CD14-positive monocyte (primary cell): ENCODE measurements around the gene ABCC3. TPM values are rescaled to one million over a fixed set of nuclear protein-coding genes. Genes with fewer than 3 reads are reported as not detected.

Source experiments
- DNase-seq, 3 donors: peaks; one replicate each; pipeline ENCODE4 v3.0.0-alpha.2; 2011 to 2022
- H2AFZ ChIP-seq: 2 replicates; pipeline ENCODE4 v1.6.0; 2012; ENCODE audit warnings: mild to moderate bottlenecking, low read depth, low read length, inconsistent platforms; ENCODE audit not compliant: insufficient read depth, poor library complexity, severe bottlenecking
- H3K27ac ChIP-seq, 2 donors: 1 replicate in 1 of 2; 2 replicates in 1 of 2; pipeline ENCODE4 v1.5.1; 2012 to 2013; ENCODE audit warnings: low read length in 2 of 2, control low read depth in 1 of 2, inconsistent platforms in 1 of 2, low read depth in 1 of 2, mild to moderate bottlenecking in 1 of 2
- H3K27me3 ChIP-seq, 2 donors: one replicate each; pipeline versions ENCODE4 v1.6.0 to v1.6.1; 2011 to 2013; ENCODE audit warnings: low read length in 2 of 2; ENCODE audit not compliant: control insufficient read depth in 2 of 2, insufficient read depth in 2 of 2
- H3K36me3 ChIP-seq, 2 donors: replicated peaks in 1 of 2; 1 replicate in 1 of 2; 2 replicates in 1 of 2; pipeline versions ENCODE4 v1.5.1 to v1.6.1; 2012 to 2013; ENCODE audit warnings: low read length in 2 of 2, control low read depth in 1 of 2, inconsistent platforms in 1 of 2, mild to moderate bottlenecking in 1 of 2; ENCODE audit not compliant: insufficient read depth in 2 of 2, control insufficient read depth in 1 of 2
- H3K4me1 ChIP-seq, 2 donors: 1 replicate in 1 of 2; 2 replicates in 1 of 2; pipeline versions ENCODE4 v1.5.1 to v1.6.1; 2012 to 2013; ENCODE audit warnings: low read length in 2 of 2, control low read depth in 1 of 2, inconsistent platforms in 1 of 2, mild to moderate bottlenecking in 1 of 2, moderate library complexity in 1 of 2; ENCODE audit not compliant: insufficient read depth in 2 of 2, control insufficient read depth in 1 of 2
- H3K4me2 ChIP-seq: replicated peaks from 2 replicates; pipeline ENCODE3; 2012; ENCODE audit warnings: low read length, moderate library complexity, mild to moderate bottlenecking; ENCODE audit not compliant: poor library complexity, severe bottlenecking; ENCODE audit errors: extremely low read depth
- H3K4me3 ChIP-seq, 3 experiments: fragments of 200-600 bp in 1 of 3; sonication (generic) in 1 of 3; replicated peaks in 1 of 3; 1 replicate in 2 of 3; 2 replicates in 1 of 3; pipeline ENCODE4 v1.5.1; 2011 to 2013; ENCODE audit warnings: low read length in 3 of 3, mild to moderate bottlenecking in 3 of 3, control low read depth in 2 of 3, low read depth in 2 of 3, inconsistent platforms in 1 of 3, moderate library complexity in 1 of 3
- H3K79me2 ChIP-seq: 2 replicates; pipeline ENCODE4 v1.6.0; 2012; ENCODE audit warnings: mild to moderate bottlenecking, control low read depth, inconsistent platforms, low read length, moderate library complexity; ENCODE audit not compliant: insufficient read depth
- H3K9ac ChIP-seq: 2 replicates; pipeline ENCODE4 v1.6.0; 2017; ENCODE audit warnings: low read length, mild to moderate bottlenecking; ENCODE audit not compliant: insufficient read depth, poor library complexity, severe bottlenecking
- H3K9me3 ChIP-seq, 2 donors: replicated peaks in 1 of 2; 1 replicate in 1 of 2; 2 replicates in 1 of 2; pipeline versions ENCODE4 v1.5.1 to v1.6.1; 2012 to 2013; ENCODE audit warnings: low read length in 2 of 2, control low read depth in 1 of 2; ENCODE audit not compliant: control insufficient read depth in 1 of 2, insufficient read depth in 1 of 2
- H4K20me1 ChIP-seq: 2 replicates; pipeline ENCODE4 v1.6.0; 2012; ENCODE audit warnings: mild to moderate bottlenecking, low read length, control low read depth, moderate library complexity; ENCODE audit not compliant: insufficient read depth
- H3K27ac Mint-ChIP-seq, 7 donors: one replicate each; pipeline ENCODE4 v1.8.0; 2020; ENCODE audit warnings: mild to moderate bottlenecking in 7 of 7, mixed read lengths in 7 of 7, moderate library complexity in 6 of 7, inconsistent platforms in 2 of 7
- H3K27me3 Mint-ChIP-seq, 3 donors: one replicate each; pipeline ENCODE4 v1.8.0; 2021 to 2022; ENCODE audit warnings: low read depth in 3 of 3, mild to moderate bottlenecking in 3 of 3, mixed read lengths in 3 of 3, moderate library complexity in 3 of 3, inconsistent platforms in 1 of 3
- H3K36me3 Mint-ChIP-seq, 2 donors: one replicate each; pipeline ENCODE4 v1.8.0; 2020; ENCODE audit warnings: mixed read lengths in 2 of 2, inconsistent platforms in 1 of 2, mild to moderate bottlenecking in 1 of 2
- H3K4me1 Mint-ChIP-seq: one replicate; pipeline ENCODE4 v1.8.0; 2020; ENCODE audit warnings: mild to moderate bottlenecking, mixed read lengths
- H3K4me3 Mint-ChIP-seq, 2 donors: one replicate each; pipeline ENCODE4 v1.8.0; 2020; ENCODE audit warnings: mild to moderate bottlenecking in 2 of 2, mixed read lengths in 2 of 2, moderate library complexity in 1 of 2
- H3K9me3 Mint-ChIP-seq, 7 donors: one replicate each; pipeline ENCODE4 v1.8.0; 2020 to 2022; ENCODE audit warnings: mixed read lengths in 7 of 7, mild to moderate bottlenecking in 6 of 7, moderate library complexity in 6 of 7, inconsistent platforms in 2 of 7
- WGBS: methylation state at CpG from one replicate; pipeline ENCODE4 v1.1.5; 2013; ENCODE audit warnings: missing lambda C conversion rate; ENCODE audit not compliant: insufficient coverage; 5-methylcytosine and 5-hydroxymethylcytosine counted together
- intact Hi-C, 2 donors: fragments of 100-400 bp; cut with micrococcal nuclease; formaldehyde crosslinking; loops; one replicate each; pipeline versions ENCODE4 v1.15.0 to v1.15.1; 2023
- polyA plus RNA-seq, 3 donors: library from polyadenylated mRNA; depleted of rRNA in 1 of 3; unstranded in 2 of 3; stranded (reverse) in 1 of 3; fragments of 300-500 nt in 2 of 3; fragments of >200 nt in 1 of 3; fragmentation: Illumina TruSeq in 2 of 3; gene quantifications; 1 replicate in 2 of 3; 2 replicates in 1 of 3; pipeline ENCODE4 v1.2.3, GENCODE V29; 2012 to 2021
- TF ChIP-seq, protein P1 (sequence below): fragments of 200-600 bp; IDR thresholded peaks from one replicate; pipeline ENCODE4 v1.8.0; 2022; ENCODE audit warnings: antibody characterized with exemption, mild to moderate bottlenecking

ABCC3 gene
- polyA plus RNA-seq, 3 donors: 2.7 to 74.5 (median 11.4) TPM

DNA sequence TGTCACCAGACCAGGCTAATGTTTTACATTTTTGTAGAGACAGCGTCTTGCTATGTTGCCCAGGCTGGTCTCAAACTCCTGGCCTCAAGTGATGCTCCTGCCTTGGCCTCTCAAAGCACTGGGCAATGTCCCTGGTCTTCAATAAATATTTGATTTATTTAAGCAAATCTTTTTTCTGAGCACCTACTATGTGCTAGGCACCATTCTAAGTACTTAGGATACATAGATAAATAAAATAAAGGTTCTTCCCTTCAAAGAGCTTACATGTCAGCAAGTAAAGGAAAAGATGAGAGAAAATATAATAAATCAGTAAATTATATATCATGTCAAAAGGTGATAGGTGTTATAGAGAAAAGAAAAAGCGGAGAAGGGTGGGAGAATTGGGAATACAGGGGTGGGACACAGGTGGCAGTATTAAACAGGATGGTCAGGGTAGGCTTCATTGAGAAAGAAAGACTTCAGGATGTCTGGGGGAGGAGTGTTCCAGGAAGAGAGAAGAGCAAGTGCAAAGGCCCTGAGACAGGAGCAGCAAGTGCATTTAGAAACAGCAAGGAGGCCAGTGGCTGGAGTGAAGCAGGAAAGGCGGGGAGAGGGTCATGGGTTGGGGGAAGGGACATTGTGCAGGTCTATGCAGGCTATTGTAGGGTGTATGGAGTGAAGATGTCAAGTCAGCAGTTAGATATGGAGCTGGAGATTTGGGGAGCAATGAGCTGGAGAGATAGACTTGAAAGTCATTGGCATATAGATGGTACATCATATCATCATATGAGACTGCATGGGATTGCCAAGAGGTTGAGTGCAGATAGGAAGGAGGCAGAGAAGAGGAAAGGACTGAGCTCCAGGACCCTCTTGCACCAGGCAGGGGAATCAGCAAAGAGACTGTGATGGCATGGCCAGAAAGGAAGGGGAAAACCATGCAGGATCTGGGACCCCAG, 11.3 kb downstream of the ABCC3 start:
- 97% methylated on average over 3 of the region's 3 CpGs for WGBS
- peaks cover 3 to 14% (median 9%) of the 10 kb centered on the region in 3 donors for H3K27me3 Mint-ChIP-seq
- peaks cover 10% of the 10 kb centered on the region for H3K4me1 Mint-ChIP-seq
- H3K9me3 ChIP-seq: no peaks in the 10 kb centered on the region
- TF ChIP-seq, protein P1, sequence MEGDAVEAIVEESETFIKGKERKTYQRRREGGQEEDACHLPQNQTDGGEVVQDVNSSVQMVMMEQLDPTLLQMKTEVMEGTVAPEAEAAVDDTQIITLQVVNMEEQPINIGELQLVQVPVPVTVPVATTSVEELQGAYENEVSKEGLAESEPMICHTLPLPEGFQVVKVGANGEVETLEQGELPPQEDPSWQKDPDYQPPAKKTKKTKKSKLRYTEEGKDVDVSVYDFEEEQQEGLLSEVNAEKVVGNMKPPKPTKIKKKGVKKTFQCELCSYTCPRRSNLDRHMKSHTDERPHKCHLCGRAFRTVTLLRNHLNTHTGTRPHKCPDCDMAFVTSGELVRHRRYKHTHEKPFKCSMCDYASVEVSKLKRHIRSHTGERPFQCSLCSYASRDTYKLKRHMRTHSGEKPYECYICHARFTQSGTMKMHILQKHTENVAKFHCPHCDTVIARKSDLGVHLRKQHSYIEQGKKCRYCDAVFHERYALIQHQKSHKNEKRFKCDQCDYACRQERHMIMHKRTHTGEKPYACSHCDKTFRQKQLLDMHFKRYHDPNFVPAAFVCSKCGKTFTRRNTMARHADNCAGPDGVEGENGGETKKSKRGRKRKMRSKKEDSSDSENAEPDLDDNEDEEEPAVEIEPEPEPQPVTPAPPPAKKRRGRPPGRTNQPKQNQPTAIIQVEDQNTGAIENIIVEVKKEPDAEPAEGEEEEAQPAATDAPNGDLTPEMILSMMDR: no peak
- no peak overlapping the region for H3K4me3 Mint-ChIP-seq
- H3K4me1 ChIP-seq: peaks cover 6 to 8% of the 10 kb centered on the region in 2 donors
- no peaks in the 10 kb centered on the region for H3K27me3 ChIP-seq
- no peak for DNase-seq
- H4K20me1 ChIP-seq: peaks cover 10% of the 10 kb centered on the region
- no peak overlapping the region for H3K27ac Mint-ChIP-seq
- peaks cover 0 to 10% of the 10 kb centered on the region in 2 donors for H3K36me3 ChIP-seq
- no peaks in the 10 kb centered on the region for H3K79me2 ChIP-seq
- no peak overlapping the region for H3K9ac ChIP-seq
- H3K9me3 Mint-ChIP-seq: peaks cover 0 to 3% (median 0%) of the 10 kb centered on the region in 7 donors
- H3K4me3 ChIP-seq: no peak overlapping the region
- no peak overlapping the region for H2AFZ ChIP-seq
- H3K27ac ChIP-seq: no peak overlapping the region
- no peak overlapping the region for H3K4me2 ChIP-seq
- peaks cover 4 to 8% of the 10 kb centered on the region in 2 donors for H3K36me3 Mint-ChIP-seq
- intact Hi-C loops: no loop called here

DNA sequence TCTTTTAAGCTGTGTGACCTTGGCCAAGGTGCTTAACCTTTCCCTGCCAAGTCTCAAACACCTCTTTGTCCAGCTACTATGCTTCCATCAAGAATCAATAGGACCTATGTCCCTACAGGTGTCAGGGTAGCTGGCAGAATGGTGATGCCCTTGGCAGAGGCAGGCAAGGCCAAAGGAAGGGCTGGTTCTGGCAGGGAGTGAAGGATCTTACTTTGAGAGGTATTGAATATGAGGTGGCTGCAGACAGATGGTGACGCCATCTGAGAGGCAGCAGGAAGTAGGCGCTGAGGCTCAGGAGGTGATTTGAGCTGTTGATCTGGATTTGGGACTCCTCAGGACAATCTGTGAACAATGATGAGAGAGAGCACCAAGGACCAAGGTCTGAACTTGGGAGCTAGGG, 12.5 kb downstream of the ABCC3 start:
- Mint-ChIP-seq H3K4me3 (no peak overlapping the region), H3K27me3 (peaks cover 6 to 14% (median 13%) of the 10 kb centered on the region in 3 donors), H3K4me1 (no peaks in the 10 kb centered on the region), H3K27ac (peak overlapping the region in 1 of 7 donors; percentile 30), H3K9me3 (peaks cover 0 to 7% (median under 1%) of the 10 kb centered on the region in 7 donors), H3K36me3 (peaks cover 2 to 5% of the 10 kb centered on the region in 2 donors)
- TF ChIP-seq, protein P1: no peak
- no peak overlapping the region for H3K4me3 ChIP-seq
- no peak overlapping the region for H2AFZ ChIP-seq
- no peak overlapping the region for H3K9ac ChIP-seq
- no peaks in the 10 kb centered on the region for H3K4me1 ChIP-seq
- H3K27ac ChIP-seq: no peak overlapping the region
- peaks cover 10% of the 10 kb centered on the region for H4K20me1 ChIP-seq
- H3K9me3 ChIP-seq: no peaks in the 10 kb centered on the region
- H3K4me2 ChIP-seq: no peak overlapping the region
- no peaks in the 10 kb centered on the region for H3K79me2 ChIP-seq
- peaks cover 0 to 3% of the 10 kb centered on the region in 2 donors for H3K27me3 ChIP-seq
- no peak for DNase-seq
- intact Hi-C loops: no loop called here
- H3K36me3 ChIP-seq: peaks cover 0 to 8% of the 10 kb centered on the region in 2 donors
- 100% methylated on average over 2 of the region's 2 CpGs for WGBS
